ENCODE data around the gene SPATA6L.

Gene SPATA6L

DNA sequence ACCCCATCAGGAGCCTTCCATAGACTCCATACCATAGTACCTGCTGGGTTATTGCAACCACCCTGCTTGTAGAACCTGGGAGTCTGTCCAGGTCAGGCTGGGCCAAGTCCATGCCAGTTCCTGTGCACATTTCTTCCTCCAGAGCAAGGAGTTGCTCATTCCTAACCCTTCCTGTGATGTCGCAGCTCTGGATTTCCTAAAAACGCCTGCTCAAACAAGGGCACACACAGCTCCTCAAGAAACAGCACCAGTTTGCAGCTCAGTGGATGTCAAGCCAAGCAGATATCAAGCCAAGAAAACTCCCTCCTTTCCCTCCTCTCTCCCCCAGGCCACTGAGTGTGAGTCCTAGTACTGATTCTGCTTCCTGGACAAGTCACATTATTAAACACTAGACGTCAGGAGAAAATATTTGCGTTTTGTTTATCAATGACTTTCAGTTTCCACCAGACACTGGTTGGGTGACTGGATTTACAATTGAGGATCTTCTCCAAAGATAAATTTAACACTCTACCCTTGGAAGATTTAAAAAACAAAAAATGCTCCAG, 116.5 kb downstream of the SPATA6L start:
- DNase-seq (ENCODE audit: low read depth) = no peak

DNA sequence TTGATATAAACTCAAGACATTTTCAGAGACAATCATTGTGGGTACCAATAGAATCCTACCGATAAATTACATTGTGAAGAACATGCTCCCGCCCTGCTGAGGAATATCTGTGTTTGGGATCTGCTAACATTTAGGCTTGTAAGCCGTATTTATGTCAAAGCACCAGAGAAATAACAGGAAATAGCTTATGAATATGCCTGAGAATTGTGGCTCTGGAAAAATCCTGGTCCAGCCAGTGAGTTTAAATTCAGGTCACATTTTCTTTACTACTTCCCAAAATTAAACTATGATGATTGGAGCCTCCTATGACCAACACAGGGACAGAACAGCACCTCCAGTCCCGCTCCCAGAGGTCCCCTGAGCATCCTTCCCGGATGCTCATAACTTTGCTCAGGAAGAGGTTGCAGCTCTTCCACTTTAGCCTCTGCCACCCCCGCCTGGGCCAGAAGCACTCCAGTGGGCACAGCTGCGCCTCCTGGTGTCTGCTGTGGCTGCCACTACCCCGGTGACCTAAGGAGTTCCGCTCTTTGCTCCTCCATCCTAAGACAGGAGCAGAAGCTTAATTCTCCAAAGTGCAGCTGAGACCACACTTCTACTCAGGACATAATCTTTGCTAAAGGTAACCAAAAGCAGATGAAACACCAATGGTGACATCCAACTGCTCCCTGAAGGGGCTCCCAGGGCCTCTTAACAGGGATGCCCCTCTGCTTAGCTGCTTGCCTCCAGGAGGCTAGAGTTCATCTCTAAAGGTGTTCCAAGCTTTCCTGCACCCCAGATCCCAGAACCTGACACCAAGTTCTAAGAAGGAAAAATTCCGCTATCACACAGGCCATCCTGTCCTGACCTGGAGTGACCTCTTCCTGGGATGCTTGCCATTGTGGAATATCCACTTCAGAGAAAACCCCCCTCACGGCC, 117.2 kb downstream of the SPATA6L start:
- no peak for DNase-seq (ENCODE audit: low read depth)
